Measurements from ENCODE around the gene KCNIP2.

The KCNIP2 gene

DNA sequence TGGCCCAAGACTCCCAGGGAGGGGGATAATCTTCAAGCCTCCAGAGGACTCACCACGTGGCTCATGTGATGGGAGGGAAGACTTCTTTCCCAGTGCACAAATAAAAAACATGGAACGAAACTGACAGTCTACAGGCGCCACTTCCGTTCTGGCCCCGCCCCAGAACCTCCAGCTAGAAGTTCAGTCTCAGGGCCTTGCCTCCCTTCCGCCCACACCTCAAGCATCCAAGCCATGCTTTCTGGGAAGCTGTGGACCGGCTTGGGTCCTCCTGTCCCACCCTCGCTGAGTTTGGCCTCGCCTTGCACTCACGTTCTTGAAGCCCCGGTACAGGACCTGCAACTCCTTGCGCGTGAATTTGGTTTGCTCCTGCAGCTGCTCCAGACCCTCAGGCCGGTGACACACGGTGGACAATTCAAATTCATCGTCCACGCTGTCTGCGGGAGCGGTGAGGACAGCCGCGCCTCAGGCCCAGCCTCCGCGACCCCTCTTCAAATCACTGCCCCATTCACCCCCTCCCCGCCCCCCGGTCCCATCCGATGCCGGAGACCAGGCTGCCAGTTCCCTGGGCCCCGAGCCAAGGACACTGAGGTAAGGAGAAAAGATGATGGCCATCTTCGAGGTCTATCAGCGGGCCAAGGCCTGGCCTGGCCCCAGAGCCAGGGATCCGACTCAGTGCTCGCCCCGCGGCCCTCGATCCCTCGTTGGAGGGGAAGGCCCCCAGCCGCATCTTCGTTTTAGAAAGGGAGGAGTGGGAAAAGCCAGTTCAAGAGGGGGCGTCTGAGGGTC is 14.6 kb downstream of the KCNIP2 start:
- no peak for DNase-seq
- TF ChIP-seq GATA1 (IDR thresholded peaks at IDR 0.05; ENCODE audit: low read depth, low read length) (no peak), POLR2A (IDR thresholded peaks at IDR 0.05; ENCODE audit: low read length) (no peak)

GRCh38 chr10:101827919-101828600 is 15.5 kb downstream of the KCNIP2 start:
- TF ChIP-seq POLR2A (IDR thresholded peaks at IDR 0.05; ENCODE audit: low read length): no peak
- no peak for TF ChIP-seq GATA1 (IDR thresholded peaks at IDR 0.05; ENCODE audit: low read depth, low read length)
- DNase-seq: no peak

GRCh38 chr10:101826852-101827434 is 16.7 kb downstream of the KCNIP2 start:
- TF ChIP-seq POLR2A (IDR thresholded peaks at IDR 0.05; ENCODE audit: low read length): no peak
- TF ChIP-seq GATA1 (IDR thresholded peaks at IDR 0.05; ENCODE audit: low read depth, low read length): no peak
- no peak for DNase-seq

- DNase-seq: peak; percentile 63 to 85
- TF ChIP-seq POLR2A (IDR thresholded peaks at IDR 0.05; ENCODE audit: low read length): no peak
- no peak for TF ChIP-seq GATA1 (IDR thresholded peaks at IDR 0.05; ENCODE audit: low read depth, low read length)
Observed at GRCh38 chr10:101824736-101825135, 18.9 kb downstream of the KCNIP2 start.

DNA sequence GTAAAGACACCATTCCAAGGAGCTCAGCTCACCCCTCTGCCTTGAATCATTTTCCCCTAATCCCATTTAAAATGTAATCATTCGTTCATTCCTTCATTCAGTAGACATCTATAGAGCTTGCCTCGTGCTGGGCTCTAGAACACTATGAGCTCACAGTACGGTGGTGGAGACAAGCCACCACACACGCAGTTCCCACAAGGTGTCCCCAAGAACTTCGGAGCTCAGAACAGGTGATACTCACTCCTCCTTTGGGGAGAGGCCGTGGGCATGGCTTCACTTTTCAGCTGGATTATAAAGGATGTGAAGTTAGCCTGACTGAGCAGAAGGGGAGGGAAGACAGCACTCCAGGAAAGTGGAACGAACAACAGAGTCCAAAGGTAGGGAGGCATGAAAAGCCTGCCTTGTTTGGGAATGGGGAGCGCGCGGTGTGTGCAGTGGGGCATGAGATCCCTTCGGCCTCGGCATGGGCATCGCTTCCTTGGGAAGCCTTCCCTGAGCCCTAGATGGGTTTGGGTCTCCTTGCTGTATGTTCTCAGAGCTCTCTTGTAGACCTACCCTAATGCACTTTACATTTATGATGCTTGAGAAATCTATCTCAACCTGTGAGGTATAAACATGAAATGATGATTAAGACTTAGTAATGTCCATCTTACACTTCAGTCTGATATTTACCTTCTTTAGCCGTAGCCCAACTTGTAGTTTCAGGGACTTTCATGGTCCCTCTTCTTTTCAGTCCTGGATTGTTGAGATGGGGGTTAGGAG is 24.5 kb downstream of the KCNIP2 start:
- TF ChIP-seq GATA1 (IDR thresholded peaks at IDR 0.05; ENCODE audit: low read depth, low read length) (no peak), POLR2A (IDR thresholded peaks at IDR 0.05; ENCODE audit: low read length) (no peak)
- DNase-seq: no peak

GRCh38 chr10:101818119-101818871 is 25.3 kb downstream of the KCNIP2 start, which contains the start of gene OGA:
TSS of gene OGA (minus strand) at chr10:101818444. CDS start at chr10:101818022, 422 bp downstream.
- peak; percentile 99 to 100 for DNase-seq
- TF ChIP-seq POLR2A (IDR thresholded peaks at IDR 0.05; ENCODE audit: low read length) (peak; percentile 95), GATA1 (IDR thresholded peaks at IDR 0.05; ENCODE audit: low read depth, low read length) (no peak)

DNA sequence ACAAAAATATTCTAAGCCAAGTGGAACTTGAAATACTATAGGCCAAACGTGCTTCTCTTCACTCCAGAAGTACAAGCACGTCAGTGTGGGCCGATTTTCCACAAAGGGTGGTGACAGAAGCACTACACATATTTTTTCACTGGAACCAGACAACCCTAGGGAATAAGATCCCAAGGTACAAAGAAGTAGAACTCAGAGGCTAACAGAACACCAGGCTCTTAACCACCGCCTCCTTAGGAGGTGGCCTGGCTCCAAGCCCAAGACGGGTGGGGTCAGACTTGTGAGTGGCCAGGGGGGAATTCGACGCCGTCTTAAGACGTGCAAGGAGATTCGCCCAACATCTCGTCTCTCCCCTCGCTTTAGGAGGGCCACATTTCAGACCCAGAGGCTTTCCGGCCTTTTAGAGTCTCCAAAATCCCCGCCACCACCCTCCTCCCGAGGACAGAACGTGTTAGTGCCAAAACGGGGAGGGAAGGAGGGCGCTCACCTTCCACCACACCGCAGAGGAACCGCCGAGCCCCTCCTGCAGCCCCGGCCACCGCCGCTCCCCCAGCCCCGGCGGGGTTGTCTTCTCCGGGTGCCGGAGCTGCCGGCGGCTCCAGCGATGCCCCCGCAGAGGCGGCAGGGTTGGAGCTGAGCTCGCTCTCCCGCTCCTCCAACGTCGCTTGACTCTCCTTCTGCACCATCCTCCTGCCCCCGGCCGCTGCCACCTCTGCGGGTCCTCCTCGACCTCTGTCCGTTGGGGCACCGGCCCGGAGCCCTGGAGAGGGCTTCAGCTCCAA is 26.1 kb downstream of the KCNIP2 start:
- peak; percentile 95 to 97 for DNase-seq
- TF ChIP-seq GATA1 (IDR thresholded peaks at IDR 0.05; ENCODE audit: low read depth, low read length): no peak
- TF ChIP-seq POLR2A (IDR thresholded peaks at IDR 0.05; ENCODE audit: low read length): no peak

GRCh38 chr10:101816913-101817336 is 26.7 kb downstream of the KCNIP2 start:
- TF ChIP-seq GATA1 (IDR thresholded peaks at IDR 0.05; ENCODE audit: low read depth, low read length): no peak
- no peak for DNase-seq

GRCh38 chr10:101816376-101816775 is 27.2 kb downstream of the KCNIP2 start:
- peak in 1 of 2 experiments; percentile 30 for DNase-seq
- no peak for TF ChIP-seq GATA1 (IDR thresholded peaks at IDR 0.05; ENCODE audit: low read depth, low read length)
- TF ChIP-seq POLR2A (IDR thresholded peaks at IDR 0.05; ENCODE audit: low read length): no peak

- DNase-seq: peak; percentile 19 to 23
- no peak for TF ChIP-seq POLR2A (IDR thresholded peaks at IDR 0.05; ENCODE audit: low read length)
- no peak for TF ChIP-seq GATA1 (IDR thresholded peaks at IDR 0.05; ENCODE audit: low read depth, low read length)
Observed at GRCh38 chr10:101814466-101815071, 29.0 kb downstream of the KCNIP2 start.

DNA sequence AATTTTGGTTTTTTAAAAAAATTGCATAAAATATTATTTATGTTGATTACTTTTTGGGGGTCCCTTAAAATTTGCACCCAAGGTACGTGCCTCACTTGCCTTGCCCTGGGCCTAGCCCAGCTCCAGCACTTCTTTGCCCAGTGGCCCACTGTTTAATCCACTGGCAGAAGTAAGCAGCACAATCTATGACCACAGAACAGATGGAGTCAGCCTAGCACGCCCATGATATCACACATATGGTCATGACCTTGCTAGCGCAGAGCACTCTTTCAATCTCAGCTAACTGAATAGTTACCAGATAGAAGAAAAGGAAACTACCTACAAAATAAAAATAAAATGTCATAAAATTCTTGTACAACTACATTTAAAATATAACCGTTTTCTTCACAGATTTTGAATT is 31.0 kb downstream of the KCNIP2 start:
- no peak for TF ChIP-seq POLR2A (IDR thresholded peaks at IDR 0.05; ENCODE audit: low read length)
- no peak for TF ChIP-seq GATA1 (IDR thresholded peaks at IDR 0.05; ENCODE audit: low read depth, low read length)
- peak; percentile 22 to 39 for DNase-seq

DNA sequence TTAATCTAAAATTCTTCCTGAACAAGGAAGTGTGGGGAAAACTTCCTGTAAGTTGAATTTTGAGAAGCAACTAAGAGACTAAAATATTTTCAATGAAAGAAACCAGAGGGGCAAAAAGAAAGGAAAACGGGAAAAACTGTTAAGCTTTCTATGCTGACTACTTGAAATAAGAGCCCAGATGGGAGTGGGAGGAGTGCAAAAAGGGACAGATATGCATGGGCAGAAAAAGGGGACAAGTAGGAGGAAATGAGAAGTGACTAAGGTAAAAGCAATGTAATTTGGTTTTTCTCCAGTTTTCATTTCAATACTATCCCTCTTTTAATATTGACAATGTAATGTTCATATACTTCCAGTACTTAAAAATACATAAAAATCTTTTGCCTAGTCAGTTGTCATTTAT is 36.4 kb downstream of the KCNIP2 start:
- no peak for DNase-seq
- TF ChIP-seq POLR2A (IDR thresholded peaks at IDR 0.05; ENCODE audit: low read length) (no peak), GATA1 (IDR thresholded peaks at IDR 0.05; ENCODE audit: low read depth, low read length) (no peak)

All from erythroblast (primary cell).